ENCODE data around the gene KCNK17. TPM values are rescaled to one million over a fixed set of nuclear protein-coding genes. Genes with fewer than 3 reads are reported as not detected.

The KCNK17 gene
- total RNA-seq, 2 donors from 2014 or later: 0.51 to 0.64 TPM

DNA sequence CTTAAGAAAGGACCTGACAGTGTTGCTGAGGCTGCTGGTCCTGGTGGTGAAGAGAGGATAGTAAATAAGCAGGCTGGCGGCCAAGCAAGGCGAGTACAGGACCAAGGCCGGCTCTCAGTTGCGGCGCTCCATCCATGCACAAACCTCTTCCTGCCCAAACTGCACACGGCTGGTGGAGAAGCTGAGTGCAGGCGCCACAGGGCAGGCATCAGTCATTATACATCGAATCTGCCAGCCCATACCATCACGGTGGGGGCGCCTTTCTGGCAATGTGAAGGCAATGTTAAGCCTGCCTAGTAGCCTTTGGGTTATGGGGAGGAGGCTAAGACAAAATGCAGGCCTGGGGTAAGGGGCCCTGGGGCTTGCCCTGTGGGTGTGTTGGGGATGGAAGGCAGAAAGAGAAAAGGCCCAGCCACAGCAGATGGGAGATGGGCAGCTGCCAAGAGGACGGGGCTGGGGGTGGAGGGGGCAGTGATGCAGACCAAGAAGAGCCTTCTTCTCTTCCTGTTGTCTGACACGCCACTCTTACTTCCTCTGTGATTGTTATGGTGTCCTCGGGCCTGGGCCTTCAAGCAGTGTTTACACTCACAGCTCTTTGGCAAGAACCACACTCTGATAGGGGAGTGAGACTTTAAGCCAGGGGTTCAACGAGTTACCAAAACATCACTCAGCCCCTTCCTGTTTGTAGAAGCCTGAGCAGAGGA lies 28.6 kb upstream of the KCNK17 start:
- H3K27ac ChIP-seq: no peak overlapping the region
- no peaks in the 10 kb centered on the region for H3K36me3 ChIP-seq
- 60% methylated on average over 14 of the region's 14 CpGs for WGBS
- no peak overlapping the region for H3K4me3 ChIP-seq
- H3K4me1 ChIP-seq (replicated peaks): no peaks in the 10 kb centered on the region
- DNase-seq (ENCODE audit: low spot score): no peak
- H3K27me3 ChIP-seq (replicated peaks; ENCODE audit: insufficient read depth): no peaks in the 10 kb centered on the region
- TF ChIP-seq CTCF (IDR thresholded peaks at IDR 0.05) (no peak), POLR2A (IDR thresholded peaks at IDR 0.05) (no peak), POLR2AphosphoS5 (IDR thresholded peaks at IDR 0.05) (no peak)
- intact Hi-C loops (cut with DNase I): no loop called here
- H3K9me3 ChIP-seq: no peaks in the 10 kb centered on the region

- Histone ChIP-seq H3K27me3 (replicated peaks; ENCODE audit: insufficient read depth) (no peaks in the 10 kb centered on the region), H3K4me3 (no peak overlapping the region), H3K4me1 (replicated peaks) (no peaks in the 10 kb centered on the region), H3K36me3 (no peaks in the 10 kb centered on the region), H3K9me3 (no peaks in the 10 kb centered on the region), H3K27ac (no peak overlapping the region)
- TF ChIP-seq POLR2A (IDR thresholded peaks at IDR 0.05) (no peak), POLR2AphosphoS5 (IDR thresholded peaks at IDR 0.05) (no peak), CTCF (IDR thresholded peaks at IDR 0.05) (no peak)
- no peak for DNase-seq (ENCODE audit: low spot score)
- 89% methylated on average over 5 of the region's 5 CpGs for WGBS
- intact Hi-C loops (cut with DNase I): no loop called here
Measured at GRCh38 chr6:39341937-39342336, 27.7 kb upstream of the KCNK17 start.

DNA sequence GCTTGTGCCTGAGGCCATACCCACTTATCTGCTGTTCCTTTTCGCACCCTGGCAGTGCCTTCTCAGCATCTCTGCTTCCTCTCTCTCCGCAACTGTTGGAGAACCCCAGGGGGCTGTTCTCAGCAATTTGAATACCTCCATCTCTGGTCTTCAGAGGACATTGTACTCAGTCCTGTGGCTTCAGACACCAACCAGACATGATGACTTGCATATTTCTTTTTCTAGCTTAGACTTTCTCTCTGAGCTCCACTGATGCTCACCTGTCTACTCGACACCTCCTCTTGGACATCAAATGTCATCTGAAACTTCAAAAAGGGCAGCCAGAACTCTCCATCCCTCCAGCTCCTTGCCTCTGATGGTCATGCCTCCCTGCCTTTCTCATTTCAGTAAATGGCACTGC lies 27.1 kb upstream of the KCNK17 start:
- intact Hi-C loops (cut with DNase I): no loop called here
- no peak for DNase-seq (ENCODE audit: low spot score)
- Histone ChIP-seq H3K4me1 (replicated peaks) (no peaks in the 10 kb centered on the region), H3K9me3 (no peaks in the 10 kb centered on the region), H3K27me3 (replicated peaks; ENCODE audit: insufficient read depth) (no peaks in the 10 kb centered on the region), H3K4me3 (no peak overlapping the region), H3K36me3 (no peaks in the 10 kb centered on the region), H3K27ac (no peak overlapping the region)
- TF ChIP-seq POLR2A (IDR thresholded peaks at IDR 0.05): no peak
- no peak for TF ChIP-seq POLR2AphosphoS5 (IDR thresholded peaks at IDR 0.05)
- TF ChIP-seq CTCF (IDR thresholded peaks at IDR 0.05): no peak
- 90% methylated on average over 3 of the region's 3 CpGs for WGBS

GRCh38 chr6:39339868-39340550 lies 25.8 kb upstream of the KCNK17 start:
- Histone ChIP-seq H3K27ac (no peak overlapping the region), H3K4me1 (replicated peaks) (no peaks in the 10 kb centered on the region)
- intact Hi-C loops (cut with DNase I): no loop called here

More at GRCh38 chr6:39339868-39340550, 25.8 kb upstream of the KCNK17 start:
- Histone ChIP-seq H3K9me3 (no peaks in the 10 kb centered on the region), H3K4me3 (no peak overlapping the region), H3K36me3 (no peaks in the 10 kb centered on the region), H3K27me3 (replicated peaks; ENCODE audit: insufficient read depth) (no peaks in the 10 kb centered on the region)
- no peak for DNase-seq (ENCODE audit: low spot score)
- WGBS: 35% methylated on average over 10 of the region's 10 CpGs
- TF ChIP-seq POLR2A (IDR thresholded peaks at IDR 0.05): no peak
- no peak for TF ChIP-seq CTCF (IDR thresholded peaks at IDR 0.05)
- TF ChIP-seq POLR2AphosphoS5 (IDR thresholded peaks at IDR 0.05): no peak
